GM19023 (cell line): ENCODE data around the gene RTKN.
"Not testable (repeated sequence)": the region's sequence is repeated elsewhere in the genome, so short reads cannot be mapped to it uniquely, and the experiment has no call there.

Source experiments
- ATAC-seq: cut with Tn5 transposase; IDR thresholded peaks from one replicate; pipeline ENCODE4 v1.9.1; 2021; ENCODE audit warnings: mild to moderate bottlenecking, moderate library complexity; ENCODE audit not compliant: unreplicated experiment

RTKN gene

GRCh38 chr2:74441690-74442482 lies at the start of gene RTKN:
Gene RTKN, minus strand, starts transcription at chr2:74441937. Its CDS starts 121 bp downstream, at chr2:74441816.
- peak; percentile 37 for ATAC-seq

- no peak for ATAC-seq
These were observed 48.2 kb upstream of the RTKN start for GRCh38 chr2:74489906-74490305.

GRCh38 chr2:74488643-74489481 lies 47.1 kb upstream of the RTKN start:
- no peak for ATAC-seq

GRCh38 chr2:74486141-74486540 lies 44.4 kb upstream of the RTKN start:
- no peak for ATAC-seq

GRCh38 chr2:74483675-74484164 lies 42.0 kb upstream of the RTKN start:
- not testable (repeated sequence) for ATAC-seq

- peak; percentile 92 for ATAC-seq
These were observed 41.3 kb upstream of the RTKN start, which contains the start of the genes CCDC142 and TTC31 for GRCh38 chr2:74482801-74483674. Gene CCDC142, minus strand, starts transcription at chr2:74482998. Its CDS starts 161 bp downstream, at chr2:74482837. Gene TTC31, plus strand, starts transcription at chr2:74483081. Its CDS starts 15 bp downstream, at chr2:74483096.

- peak; percentile 41 for ATAC-seq
These were observed 40.4 kb upstream of the RTKN start for GRCh38 chr2:74481961-74482800.

- no peak for ATAC-seq
These were observed 39.7 kb upstream of the RTKN start for GRCh38 chr2:74481431-74481830.

GRCh38 chr2:74474899-74475298 lies 33.2 kb upstream of the RTKN start:
- no peak for ATAC-seq

GRCh38 chr2:74474481-74474880 lies 32.7 kb upstream of the RTKN start:
- no peak for ATAC-seq

- ATAC-seq, result no peak
These were observed 31.2 kb upstream of the RTKN start for GRCh38 chr2:74472945-74473258.

- peak; percentile 89 for ATAC-seq
These were observed 30.6 kb upstream of the RTKN start, which contains the start of gene MRPL53 for GRCh38 chr2:74472086-74472944. Gene MRPL53, minus strand, starts transcription at chr2:74472680. Its CDS starts 20 bp downstream, at chr2:74472660.

- no peak for ATAC-seq
These were observed 29.8 kb upstream of the RTKN start for GRCh38 chr2:74471332-74472065.

GRCh38 chr2:74470742-74471141 lies 29.0 kb upstream of the RTKN start:
- not testable (repeated sequence) for ATAC-seq

- ATAC-seq, result peak; percentile 2
These were observed 22.7 kb upstream of the RTKN start for GRCh38 chr2:74464406-74464805.

- no peak for ATAC-seq
These were observed 21.0 kb upstream of the RTKN start for GRCh38 chr2:74462786-74463105.

GRCh38 chr2:74462054-74462785 lies 20.5 kb upstream of the RTKN start:
- ATAC-seq, result no peak
